SK-N-SH (cell line): ENCODE results near the gene NTRK2. TPM values are rescaled to one million over a fixed set of nuclear protein-coding genes. Genes with fewer than 3 reads are reported as not detected.

Experiments
- CTCF ChIA-PET: fragments of 300-600, 350-600 bp; formaldehyde crosslinking; extraction: SDS; loops from one replicate; lab custom pipeline; 2021; lab: Yijun Ruan, JAX
- POLR2A ChIA-PET: fragments of 350-600 bp; sonication (Branson Sonifier 250); formaldehyde crosslinking; extraction: SDS; loops from one replicate; lab custom pipeline; 2020; ENCODE audit warnings: antibody characterized with exemption, inconsistent platforms; lab: Yijun Ruan, JAX
- DNase-seq: peaks from one replicate; pipeline ENCODE4 v3.0.0; 2012
- H2AFZ ChIP-seq: fragments of 200-600 bp; sonication (generic); 2 replicates; pipeline ENCODE4 v1.8.1; 2016; ENCODE audit warnings: antibody characterized with exemption, mild to moderate bottlenecking, low read depth
- H3F3A ChIP-seq: fragments of 200-600 bp; sonication (generic); replicated peaks from 2 replicates; pipeline ENCODE3; 2016; ENCODE audit warnings: antibody characterized with exemption, mild to moderate bottlenecking; ENCODE audit not compliant: insufficient read depth
- H3K27ac ChIP-seq, 2 experiments: fragments of 200-500 bp in 1 of 2; fragments of 200-600 bp in 1 of 2; sonication (Bioruptor generic) in 1 of 2; sonication (generic), shearing (Covaris generic) in 1 of 2; 2 replicates each; pipeline versions ENCODE4 v1.5.1 to v1.6.1; 2014 to 2016; ENCODE audit warnings: low read depth in 2 of 2, inconsistent platforms in 1 of 2, low read length in 1 of 2, mild to moderate bottlenecking in 1 of 2, mixed read lengths in 1 of 2
- H3K27me3 ChIP-seq: fragments of 200-600 bp; sonication (generic), shearing (Covaris generic); 2 replicates; pipeline ENCODE4 v1.6.1; 2016; ENCODE audit warnings: mixed run types; ENCODE audit not compliant: insufficient read depth
- H3K36me3 ChIP-seq, 2 experiments: fragments of 200-500 bp in 1 of 2; fragments of 200-600 bp in 1 of 2; sonication (Bioruptor generic) in 1 of 2; sonication (generic) in 1 of 2; replicated peaks in 1 of 2; 2 replicates each; pipeline versions ENCODE3 to v1.5.1; 2014 to 2016; ENCODE audit warnings: low read length in 1 of 2, mild to moderate bottlenecking in 1 of 2; ENCODE audit not compliant: insufficient read depth in 2 of 2, control insufficient read depth in 1 of 2
- H3K4me1 ChIP-seq, 2 experiments: fragments of 200-500 bp in 1 of 2; fragments of 200-600 bp in 1 of 2; sonication (Bioruptor generic) in 1 of 2; sonication (generic), shearing (Covaris generic) in 1 of 2; 2 replicates each; pipeline versions ENCODE4 v1.5.1 to v1.6.1; 2014 to 2016; ENCODE audit warnings: low read depth in 1 of 2, low read length in 1 of 2, mixed run types in 1 of 2; ENCODE audit not compliant: insufficient read depth in 2 of 2, control insufficient read depth in 1 of 2
- H3K4me2 ChIP-seq: fragments of 200-600 bp; sonication (generic), shearing (Covaris generic); 2 replicates; pipeline ENCODE4 v1.6.1; 2017; ENCODE audit warnings: mixed run types
- H3K4me3 ChIP-seq, 2 experiments: fragments of 200-500 bp in 1 of 2; fragments of 200-600 bp in 1 of 2; sonication (Bioruptor generic) in 1 of 2; sonication (generic), shearing (Covaris generic) in 1 of 2; 2 replicates each; pipeline versions ENCODE4 v1.5.1 to v1.8.1; 2014 to 2016; ENCODE audit warnings: low read depth in 2 of 2, inconsistent platforms in 1 of 2, low read length in 1 of 2, mild to moderate bottlenecking in 1 of 2, mixed read lengths in 1 of 2, moderate library complexity in 1 of 2
- H3K79me2 ChIP-seq: fragments of 200-600 bp; sonication (generic); 2 replicates; pipeline ENCODE4 v1.8.1; 2017; ENCODE audit warnings: mild to moderate bottlenecking; ENCODE audit not compliant: insufficient read depth
- H3K9ac ChIP-seq: fragments of 200-600 bp; sonication (generic); 2 replicates; pipeline ENCODE4 v1.6.1; 2017; ENCODE audit warnings: mixed run types
- H3K9me2 ChIP-seq: fragments of 200-600 bp; sonication (generic); 2 replicates; pipeline ENCODE4 v1.6.1; 2017; ENCODE audit warnings: mixed run types
- H3K9me3 ChIP-seq: fragments of 200-600 bp; sonication (generic); 2 replicates; pipeline ENCODE4 v1.6.1; 2017; ENCODE audit warnings: mixed run types, mild to moderate bottlenecking, moderate library complexity
- H4K20me1 ChIP-seq: fragments of 200-600 bp; sonication (generic); 2 replicates; pipeline ENCODE4 v1.6.1; 2017; ENCODE audit warnings: mild to moderate bottlenecking, mixed run types; ENCODE audit not compliant: insufficient read depth
- CHD2 ChIP-seq: fragments of 150-350 bp; IDR thresholded peaks from 2 replicates; pipeline ENCODE4 v1.6.1; 2018; ENCODE audit warnings: low read length; ENCODE audit not compliant: partially characterized antibody
- CTCF ChIP-seq: fragments of 200-600 bp; sonication (generic); IDR thresholded peaks from 2 replicates; pipeline ENCODE4 v1.6.1; 2017; ENCODE audit warnings: antibody characterized with exemption, mild to moderate bottlenecking, moderate library complexity
- GATA2 ChIP-seq: sonication (generic); formaldehyde crosslinking; IDR thresholded peaks from 2 replicates; pipeline ENCODE4 v1.5.0; 2020; ENCODE audit warnings: mild to moderate bottlenecking, missing genetic modification reagents
- IRF3 ChIP-seq: fragments of 150-350 bp; IDR thresholded peaks from 2 replicates; pipeline ENCODE4 v1.6.1; 2016; ENCODE audit warnings: mild to moderate bottlenecking, low read depth, low read length
- JUND ChIP-seq: IDR thresholded peaks from 2 replicates; pipeline ENCODE4 v1.4.0; 2012
- MEF2A ChIP-seq: IDR thresholded peaks from 2 replicates; pipeline ENCODE4 v1.4.0; 2012; ENCODE audit warnings: low read depth, borderline replicate concordance
- NFIC ChIP-seq: IDR thresholded peaks from 2 replicates; pipeline ENCODE4 v1.4.0; 2012; ENCODE audit warnings: borderline replicate concordance
- NRF1 ChIP-seq: IDR thresholded peaks from 2 replicates; pipeline ENCODE4 v1.6.1; 2012; ENCODE audit warnings: low read depth, mild to moderate bottlenecking, low read length
- POLR2AphosphoS5 ChIP-seq: IDR thresholded peaks from 2 replicates; pipeline ENCODE4 v1.6.1; 2012; ENCODE audit warnings: low read depth, low read length
- RAD21 ChIP-seq: IDR thresholded peaks from 2 replicates; pipeline ENCODE4 v1.6.1; 2012; ENCODE audit warnings: mild to moderate bottlenecking, low read length
- RFX5 ChIP-seq: IDR thresholded peaks from 2 replicates; pipeline ENCODE4 v1.6.1; 2012; ENCODE audit warnings: mild to moderate bottlenecking, improper control_type of control experiment, low read length
- SIN3A ChIP-seq: IDR thresholded peaks from 2 replicates; pipeline ENCODE4 v1.6.1; 2012; ENCODE audit warnings: low read depth, mild to moderate bottlenecking, low read length, moderate library complexity, borderline replicate concordance
- TCF12 ChIP-seq: IDR thresholded peaks from 2 replicates; pipeline ENCODE4 v1.4.0; 2012
- TEAD4 ChIP-seq: IDR thresholded peaks from 2 replicates; pipeline ENCODE4 v1.4.0; 2012; ENCODE audit warnings: mild to moderate bottlenecking, borderline replicate concordance; ENCODE audit not compliant: insufficient read depth
- USF2 ChIP-seq: fragments of 150-350 bp; IDR thresholded peaks from 2 replicates; pipeline ENCODE4 v1.6.1; 2017; ENCODE audit warnings: antibody characterized with exemption, low read length, low read depth, borderline replicate concordance
- YY1 ChIP-seq: IDR thresholded peaks from 2 replicates; pipeline ENCODE4 v1.4.0; 2012; ENCODE audit warnings: low read depth, mild to moderate bottlenecking
- WGBS: methylation state at CpG from one replicate; pipeline ENCODE4 v1.1.6; 2017; ENCODE audit warnings: low lambda C conversion rate; 5-methylcytosine and 5-hydroxymethylcytosine counted together
- polyA plus RNA-seq, 3 experiments: library from polyadenylated mRNA; depleted of rRNA; stranded (reverse); fragments of >200 nt; gene quantifications; 2 replicates each; pipeline ENCODE4 v1.2.3, GENCODE V29; 2012
- TF ChIP-seq, protein P1 (sequence below): IDR thresholded peaks from 2 replicates; pipeline ENCODE4 v1.4.0; 2012; ENCODE audit warnings: low read depth, borderline replicate concordance
- TF ChIP-seq, protein P2 (sequence below): IDR thresholded peaks from 2 replicates; pipeline ENCODE4 v1.6.1; 2012; ENCODE audit warnings: mild to moderate bottlenecking, low read depth, low read length, moderate library complexity

The NTRK2 gene
- polyA plus RNA-seq, 1 of the 3 experiments (the other 2 are of a cell fraction), result 0.05 TPM

DNA sequence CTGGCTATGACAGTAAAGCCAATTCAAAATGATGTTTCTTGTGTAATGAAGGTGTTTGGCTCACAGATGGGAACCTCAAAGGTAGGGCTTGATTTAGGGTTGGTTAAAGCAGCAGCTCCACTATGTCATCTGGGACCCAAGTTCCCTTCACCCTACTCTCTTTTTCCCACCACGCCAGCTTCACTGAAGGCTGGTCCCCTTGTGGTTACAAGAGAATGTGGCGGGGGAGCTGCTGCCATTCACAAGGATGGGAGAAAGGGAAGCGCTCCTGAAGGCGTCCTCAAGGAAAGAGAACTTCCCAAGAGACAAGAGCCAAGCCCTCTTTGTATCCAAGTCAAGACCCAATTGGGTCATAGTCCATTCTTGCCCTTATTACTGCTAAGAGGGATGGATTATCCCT is 72.7 kb downstream of the NTRK2 start (continued):
- no peak for TF ChIP-seq IRF3
- TF ChIP-seq SIN3A, result no peak
- TF ChIP-seq, protein P1, sequence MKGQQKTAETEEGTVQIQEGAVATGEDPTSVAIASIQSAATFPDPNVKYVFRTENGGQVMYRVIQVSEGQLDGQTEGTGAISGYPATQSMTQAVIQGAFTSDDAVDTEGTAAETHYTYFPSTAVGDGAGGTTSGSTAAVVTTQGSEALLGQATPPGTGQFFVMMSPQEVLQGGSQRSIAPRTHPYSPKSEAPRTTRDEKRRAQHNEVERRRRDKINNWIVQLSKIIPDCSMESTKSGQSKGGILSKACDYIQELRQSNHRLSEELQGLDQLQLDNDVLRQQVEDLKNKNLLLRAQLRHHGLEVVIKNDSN, result no peak
- TF ChIP-seq JUND, result no peak
- no peak for TF ChIP-seq YY1
- TF ChIP-seq POLR2AphosphoS5, result no peak
- TF ChIP-seq MEF2A, result no peak

DNA sequence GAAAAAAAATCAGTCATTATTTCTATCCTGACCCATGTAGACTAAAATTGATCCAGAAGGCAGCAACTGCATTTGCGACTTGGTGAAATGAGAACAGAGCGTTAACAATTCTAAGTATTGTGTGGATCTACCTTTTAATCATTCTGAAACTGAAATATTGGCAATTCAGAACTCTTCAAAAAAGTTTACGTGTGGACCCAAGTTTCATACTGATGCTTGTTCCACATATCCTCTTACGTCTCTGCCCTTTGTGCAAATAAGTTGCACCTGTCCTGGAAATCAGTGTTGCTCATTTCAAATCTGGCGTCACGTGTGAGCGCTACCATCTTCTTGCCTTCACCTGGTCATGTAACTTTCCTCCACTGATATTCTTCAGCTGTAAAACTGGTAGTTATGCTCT is 74.7 kb downstream of the NTRK2 start:
- no peaks in the 10 kb centered on the region for H3K9me2 ChIP-seq
- no peaks in the 10 kb centered on the region for H3K9me3 ChIP-seq
- H4K20me1 ChIP-seq, result no peaks in the 10 kb centered on the region
- 69% methylated on average over 7 of the region's 7 CpGs for WGBS
- TF ChIP-seq CHD2, result no peak
- TF ChIP-seq TEAD4, result no peak
- TF ChIP-seq NFIC, result no peak
- TF ChIP-seq CTCF, result no peak
- no peak for TF ChIP-seq YY1
- TF ChIP-seq USF2, result no peak
- TF ChIP-seq TCF12, result no peak
- TF ChIP-seq NRF1, result no peak
- TF ChIP-seq MEF2A, result no peak
- no peak for TF ChIP-seq JUND
- no peak for TF ChIP-seq SIN3A
- no peak for TF ChIP-seq RAD21
- TF ChIP-seq, protein P2, sequence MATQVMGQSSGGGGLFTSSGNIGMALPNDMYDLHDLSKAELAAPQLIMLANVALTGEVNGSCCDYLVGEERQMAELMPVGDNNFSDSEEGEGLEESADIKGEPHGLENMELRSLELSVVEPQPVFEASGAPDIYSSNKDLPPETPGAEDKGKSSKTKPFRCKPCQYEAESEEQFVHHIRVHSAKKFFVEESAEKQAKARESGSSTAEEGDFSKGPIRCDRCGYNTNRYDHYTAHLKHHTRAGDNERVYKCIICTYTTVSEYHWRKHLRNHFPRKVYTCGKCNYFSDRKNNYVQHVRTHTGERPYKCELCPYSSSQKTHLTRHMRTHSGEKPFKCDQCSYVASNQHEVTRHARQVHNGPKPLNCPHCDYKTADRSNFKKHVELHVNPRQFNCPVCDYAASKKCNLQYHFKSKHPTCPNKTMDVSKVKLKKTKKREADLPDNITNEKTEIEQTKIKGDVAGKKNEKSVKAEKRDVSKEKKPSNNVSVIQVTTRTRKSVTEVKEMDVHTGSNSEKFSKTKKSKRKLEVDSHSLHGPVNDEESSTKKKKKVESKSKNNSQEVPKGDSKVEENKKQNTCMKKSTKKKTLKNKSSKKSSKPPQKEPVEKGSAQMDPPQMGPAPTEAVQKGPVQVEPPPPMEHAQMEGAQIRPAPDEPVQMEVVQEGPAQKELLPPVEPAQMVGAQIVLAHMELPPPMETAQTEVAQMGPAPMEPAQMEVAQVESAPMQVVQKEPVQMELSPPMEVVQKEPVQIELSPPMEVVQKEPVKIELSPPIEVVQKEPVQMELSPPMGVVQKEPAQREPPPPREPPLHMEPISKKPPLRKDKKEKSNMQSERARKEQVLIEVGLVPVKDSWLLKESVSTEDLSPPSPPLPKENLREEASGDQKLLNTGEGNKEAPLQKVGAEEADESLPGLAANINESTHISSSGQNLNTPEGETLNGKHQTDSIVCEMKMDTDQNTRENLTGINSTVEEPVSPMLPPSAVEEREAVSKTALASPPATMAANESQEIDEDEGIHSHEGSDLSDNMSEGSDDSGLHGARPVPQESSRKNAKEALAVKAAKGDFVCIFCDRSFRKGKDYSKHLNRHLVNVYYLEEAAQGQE, result no peak
- TF ChIP-seq RFX5, result no peak
- no peak for TF ChIP-seq GATA2 (CRISPR knock-in tag)
- H3K4me3 ChIP-seq, result no peak overlapping the region
- H3K4me1 ChIP-seq, result no peaks in the 10 kb centered on the region
- H3K27me3 ChIP-seq, result peaks cover 5% of the 10 kb centered on the region; the same call in 1 of the 2 replicates
- no peak overlapping the region for H3K27ac ChIP-seq
- POLR2A ChIA-PET, result no interaction called here
- no peak overlapping the region for H3K4me2 ChIP-seq
- H3K36me3 ChIP-seq, result no peaks in the 10 kb centered on the region
- H3F3A ChIP-seq, result no peaks in the 10 kb centered on the region
- DNase-seq, result no peak
- CTCF ChIA-PET, result interaction anchor here (2.1 kb wide), 1 partner anchor 47 kb away, joined by 5 read pairs; no protein-coding TSS in a partner anchor
- no peak overlapping the region for H3K9ac ChIP-seq
- no peak overlapping the region for H2AFZ ChIP-seq
- no peaks in the 10 kb centered on the region for H3K79me2 ChIP-seq
